Keratinocyte (primary cell): Measurements from ENCODE around the gene TMEM106B.

ENCODE experiments used
- CTCF ChIP-seq, 3 experiments: IDR thresholded peaks in 1 of 3; conservative IDR thresholded peaks in 1 of 3; optimal IDR thresholded peaks in 1 of 3; 2 replicates in 2 of 3; 3 replicates in 1 of 3; pipeline versions ENCODE3 to v1.5.1; 2011; ENCODE audit warnings: low read length in 3 of 3, mild to moderate bottlenecking in 3 of 3, moderate library complexity in 2 of 3, control low read depth in 1 of 3, inconsistent platforms in 1 of 3; ENCODE audit not compliant: insufficient read depth in 2 of 3; ENCODE audit errors: extremely low read depth in 1 of 3
- EZH2 ChIP-seq: IDR thresholded peaks from one replicate; pipeline ENCODE4 v1.6.1; 2012; ENCODE audit warnings: inconsistent platforms, mild to moderate bottlenecking, low read length, moderate library complexity

GRCh38 chr7:12244129-12244528 lies 33.0 kb downstream of the TMEM106B start:
- TF ChIP-seq CTCF (optimal IDR thresholded peaks at IDR 0.05 in 1 of 3, IDR thresholded peaks at IDR 0.05 in 1 of 3, conservative IDR thresholded peaks at IDR 0.05 in 1 of 3; ENCODE audit: extremely low read depth in 1 of 3, insufficient read depth in 2 of 3, low read length in 3 of 3) (peak; percentile 13 to 38 (median 27)), EZH2 (no peak)
